Right lobe of liver (tissue), 4 donors: Measurements from ENCODE around the gene CDC25A.

Experiments used
- CTCF ChIP-seq, 4 donors: fragments of 200-600 bp in 3 of 4; fragments of 450-650 bp in 1 of 4; IDR thresholded peaks; one replicate each; pipeline versions ENCODE4 v1.5.1 to v1.8.0; 2016 to 2022; ENCODE audit warnings: antibody characterized with exemption in 4 of 4, mild to moderate bottlenecking in 2 of 4
- POLR2A ChIP-seq: fragments of 450-650 bp; IDR thresholded peaks from one replicate; pipeline ENCODE4 v1.6.1; 2017; ENCODE audit warnings: antibody characterized with exemption, mild to moderate bottlenecking
- donor health status: DM: no; HTN: no; CAD: no.
- donor health status: DM: no; HTN: no; CAD: no.
- donor health status: DM: no; HTN: yes; CAD: no.

DNA sequence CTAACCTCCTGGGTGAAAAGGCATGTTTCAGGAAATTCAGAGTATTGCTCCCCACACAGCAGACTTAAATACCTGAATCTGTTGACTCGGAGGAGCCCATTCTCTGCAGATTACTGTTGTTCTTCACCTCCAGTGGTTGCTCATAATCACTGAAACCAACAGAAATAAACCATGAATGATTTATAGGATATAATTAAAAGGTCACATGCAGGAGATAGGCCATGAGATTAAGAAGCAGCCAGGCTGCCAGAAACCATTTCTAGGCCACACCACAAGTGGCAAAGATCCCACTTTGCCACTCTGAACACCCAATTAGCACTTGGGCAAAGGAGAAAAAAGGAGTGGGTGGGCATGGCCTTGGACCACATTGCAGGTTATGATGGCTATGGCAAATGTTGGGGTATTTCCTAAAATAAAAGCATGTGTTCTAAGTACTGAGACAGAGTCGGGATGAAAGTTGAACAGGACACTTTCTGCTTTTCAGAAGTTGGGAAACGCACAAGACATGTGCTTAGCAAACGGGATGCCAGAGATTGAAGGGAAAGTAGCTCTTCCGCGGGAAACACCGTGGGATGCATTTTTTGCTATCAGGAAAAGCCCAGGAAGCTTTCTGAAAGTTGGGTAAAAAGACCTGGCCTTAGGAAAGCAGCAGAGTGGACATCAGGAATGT, 1.5 kb downstream of the CDC25A start:
- TF ChIP-seq CTCF (IDR thresholded peaks at IDR 0.05), result no peak
- TF ChIP-seq POLR2A, result no peak
